AG04450 (cell line): Measurements from ENCODE around the gene NEDD9. TPM values are rescaled to one million over a fixed set of nuclear protein-coding genes. Genes with fewer than 3 reads are reported as not detected.
A peak's percentile ranks its signal among the peaks of the same experiment; 100 is the strongest.

Source experiments
- CTCF ChIA-PET: fragments of 300-600, 350-600 bp; formaldehyde crosslinking; extraction: SDS; loops from one replicate; lab custom pipeline; 2022; ENCODE audit warnings: antibody characterized with exemption, inconsistent platforms; lab: Charles Lee
- POLR2A ChIA-PET: fragments of 350-600 bp; formaldehyde crosslinking; extraction: SDS; loops from one replicate; lab custom pipeline; 2021; ENCODE audit warnings: antibody characterized with exemption, inconsistent platforms; lab: Yijun Ruan, JAX
- DNase-seq: peaks from one replicate; pipeline ENCODE4 v3.0.0-alpha.2; 2011; ENCODE audit warnings: low read depth, low spot score
- H3K27ac ChIP-seq: one replicate; pipeline ENCODE4 v1.5.1; 2012; ENCODE audit warnings: low read depth, low read length, control low read depth
- H3K27me3 ChIP-seq: one replicate; pipeline ENCODE4 v1.6.0; 2012; ENCODE audit warnings: low read length; ENCODE audit not compliant: control insufficient read depth, insufficient read depth
- H3K4me3 ChIP-seq: 2 replicates; pipeline ENCODE4 v1.5.1; 2011; ENCODE audit warnings: mild to moderate bottlenecking, low read depth, low read length, control low read depth
- H3K9me3 ChIP-seq: 2 replicates; pipeline ENCODE4 v1.5.1; 2012; ENCODE audit warnings: low read length; ENCODE audit not compliant: control insufficient read depth, insufficient read depth
- polyA plus RNA-seq: library from polyadenylated mRNA; depleted of rRNA; stranded (reverse); fragments of >200 nt; gene quantifications from 2 replicates; pipeline ENCODE4 v1.2.3, GENCODE V29; 2011
- TF ChIP-seq, protein P1 (sequence below): IDR thresholded peaks from 2 replicates; pipeline ENCODE4 v1.5.1; 2011; ENCODE audit warnings: low read depth, low read length, control low read depth, inconsistent platforms

Gene NEDD9
- polyA plus RNA-seq, 1 experiment, result 7.2 TPM

- Histone ChIP-seq H3K4me3 (no peak overlapping the region), H3K9me3 (no peaks in the 10 kb centered on the region), H3K27ac (no peak overlapping the region), H3K27me3 (no peaks in the 10 kb centered on the region)
- ChIA-PET CTCF (interaction anchor here (0.6 to 10.3 kb wide), 22 partner anchors 9 to 572 kb away, joined by 3 to 139 read pairs (median 4); partner anchors contain the start of gene NEDD9), POLR2A (interaction anchor here (0.6 to 0.7 kb wide), 2 partner anchors 48 to 286 kb away, joined by 4 read pairs; no protein-coding TSS in a partner anchor)
- peak; percentile 26 for DNase-seq
- TF ChIP-seq, protein P1, sequence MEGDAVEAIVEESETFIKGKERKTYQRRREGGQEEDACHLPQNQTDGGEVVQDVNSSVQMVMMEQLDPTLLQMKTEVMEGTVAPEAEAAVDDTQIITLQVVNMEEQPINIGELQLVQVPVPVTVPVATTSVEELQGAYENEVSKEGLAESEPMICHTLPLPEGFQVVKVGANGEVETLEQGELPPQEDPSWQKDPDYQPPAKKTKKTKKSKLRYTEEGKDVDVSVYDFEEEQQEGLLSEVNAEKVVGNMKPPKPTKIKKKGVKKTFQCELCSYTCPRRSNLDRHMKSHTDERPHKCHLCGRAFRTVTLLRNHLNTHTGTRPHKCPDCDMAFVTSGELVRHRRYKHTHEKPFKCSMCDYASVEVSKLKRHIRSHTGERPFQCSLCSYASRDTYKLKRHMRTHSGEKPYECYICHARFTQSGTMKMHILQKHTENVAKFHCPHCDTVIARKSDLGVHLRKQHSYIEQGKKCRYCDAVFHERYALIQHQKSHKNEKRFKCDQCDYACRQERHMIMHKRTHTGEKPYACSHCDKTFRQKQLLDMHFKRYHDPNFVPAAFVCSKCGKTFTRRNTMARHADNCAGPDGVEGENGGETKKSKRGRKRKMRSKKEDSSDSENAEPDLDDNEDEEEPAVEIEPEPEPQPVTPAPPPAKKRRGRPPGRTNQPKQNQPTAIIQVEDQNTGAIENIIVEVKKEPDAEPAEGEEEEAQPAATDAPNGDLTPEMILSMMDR, result no peak
Measured at GRCh38 chr6:11143394-11144371, 88.8 kb downstream of the NEDD9 start.

- H3K27me3 ChIP-seq, result no peaks in the 10 kb centered on the region
- H3K4me3 ChIP-seq, result no peak overlapping the region
- no peaks in the 10 kb centered on the region for H3K9me3 ChIP-seq
- ChIA-PET POLR2A (no interaction called here), CTCF (interaction anchor here (0.8 to 10.3 kb wide), 8 partner anchors 17 to 374 kb away, joined by 3 to 139 read pairs (median 4); no protein-coding TSS in a partner anchor)
- DNase-seq, result no peak
- H3K27ac ChIP-seq, result no peak overlapping the region
- TF ChIP-seq, protein P1, result no peak
Measured at GRCh38 chr6:11142296-11143027, 90.0 kb downstream of the NEDD9 start.

GRCh38 chr6:11141295-11141694 lies 91.2 kb downstream of the NEDD9 start:
- H3K27me3 ChIP-seq, result no peaks in the 10 kb centered on the region
- no peak overlapping the region for H3K4me3 ChIP-seq
- CTCF ChIA-PET, result no interaction called here
- DNase-seq, result no peak
- POLR2A ChIA-PET, result no interaction called here
- H3K27ac ChIP-seq, result no peak overlapping the region
- H3K9me3 ChIP-seq, result no peaks in the 10 kb centered on the region
- TF ChIP-seq, protein P1, result no peak

DNA sequence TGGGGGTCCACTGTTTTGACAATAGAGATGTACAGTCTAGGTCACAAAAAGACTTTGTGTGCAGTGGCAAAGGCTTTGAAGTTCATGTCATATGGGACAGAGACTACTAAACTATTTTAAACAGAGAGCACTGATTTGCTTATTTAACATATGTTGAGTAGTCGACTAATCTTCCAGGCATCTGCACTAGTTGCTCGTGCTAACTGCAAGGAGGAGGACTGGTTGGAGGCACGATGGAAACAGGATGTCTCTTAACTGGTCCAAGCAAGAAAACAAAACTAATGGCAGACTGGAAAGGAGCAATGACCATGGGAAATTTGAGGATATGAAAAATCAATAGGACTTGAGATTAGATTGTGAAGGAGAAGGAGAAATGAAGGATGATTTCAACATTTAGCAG lies 92.4 kb downstream of the NEDD9 start:
- DNase-seq, result peak; percentile 38
- ChIA-PET POLR2A (interaction anchor here (0.6 kb wide), 1 partner anchor 874 kb away, joined by 5 read pairs; no protein-coding TSS in a partner anchor), CTCF (interaction anchor here (1.6 kb wide), 1 partner anchor 186 kb away, joined by 4 read pairs; no protein-coding TSS in a partner anchor)
- Histone ChIP-seq H3K27me3 (no peaks in the 10 kb centered on the region), H3K27ac (peak overlapping the region; percentile 62), H3K4me3 (no peak overlapping the region), H3K9me3 (no peaks in the 10 kb centered on the region)
- TF ChIP-seq, protein P1, result no peak
